Mesendoderm (in vitro differentiated cells): Measurements from ENCODE around the gene CBFA2T3.

Experiments
- DNase-seq: peaks from one replicate; pipeline ENCODE4 v3.0.0; 2013
- H2AK5ac ChIP-seq: 2 replicates; pipeline ENCODE4 v1.6.1; 2013; ENCODE audit warnings: low read length, inconsistent platforms
- H2BK120ac ChIP-seq: 2 replicates; pipeline ENCODE4 v1.6.1; 2013; ENCODE audit warnings: low read depth, mild to moderate bottlenecking, low read length, moderate library complexity, mixed read lengths
- H2BK15ac ChIP-seq: replicated peaks from 2 replicates; pipeline ENCODE4 v1.6.1; 2013; ENCODE audit warnings: low read depth, mild to moderate bottlenecking, moderate library complexity
- H2BK5ac ChIP-seq: 2 replicates; pipeline ENCODE4 v1.6.1; 2013; ENCODE audit warnings: low read length, inconsistent platforms
- H3K18ac ChIP-seq: 2 replicates; pipeline ENCODE4 v1.6.1; 2013; ENCODE audit warnings: mild to moderate bottlenecking, low read length, mixed read lengths
- H3K23ac ChIP-seq: one replicate; pipeline ENCODE4 v1.6.1; 2013; ENCODE audit warnings: low read length
- H3K27ac ChIP-seq: 2 replicates; pipeline ENCODE4 v1.5.1; 2013; ENCODE audit warnings: low read depth, mild to moderate bottlenecking, inconsistent platforms, low read length, moderate library complexity
- H3K27me3 ChIP-seq: 2 replicates; pipeline ENCODE4 v1.6.1; 2013; ENCODE audit warnings: low read length, control low read depth, mild to moderate bottlenecking, inconsistent platforms; ENCODE audit not compliant: insufficient read depth, poor library complexity
- H3K36me3 ChIP-seq: 2 replicates; pipeline ENCODE4 v1.6.1; 2013; ENCODE audit warnings: low read length, inconsistent platforms; ENCODE audit not compliant: control insufficient read depth, insufficient read depth
- H3K4ac ChIP-seq: one replicate; pipeline ENCODE4 v1.6.1; 2013; ENCODE audit warnings: low read depth, mild to moderate bottlenecking, low read length, moderate library complexity
- H3K4me1 ChIP-seq: 2 replicates; pipeline ENCODE4 v1.6.1; 2013; ENCODE audit warnings: low read depth, low read length, inconsistent platforms; ENCODE audit not compliant: control insufficient read depth
- H3K4me2 ChIP-seq: 2 replicates; pipeline ENCODE4 v1.6.1; 2013; ENCODE audit warnings: low read length
- H3K4me3 ChIP-seq: 2 replicates; pipeline ENCODE4 v1.5.1; 2013; ENCODE audit warnings: mild to moderate bottlenecking, low read length
- H3K56ac ChIP-seq: one replicate; pipeline ENCODE4 v1.6.1; 2013; ENCODE audit warnings: low read length
- H3K79me1 ChIP-seq: 2 replicates; pipeline ENCODE4 v1.6.1; 2013; ENCODE audit warnings: low read length, inconsistent platforms
- H3K79me2 ChIP-seq: 2 replicates; pipeline ENCODE4 v1.6.1; 2013; ENCODE audit warnings: mild to moderate bottlenecking, low read length; ENCODE audit not compliant: control insufficient read depth, insufficient read depth
- H3K9ac ChIP-seq: 2 replicates; pipeline ENCODE4 v1.6.1; 2013; ENCODE audit warnings: low read length, inconsistent platforms
- H4K5ac ChIP-seq: one replicate; pipeline ENCODE4 v1.6.1; 2013; ENCODE audit warnings: low read length
- H4K8ac ChIP-seq: one replicate; pipeline ENCODE4 v1.6.1; 2013; ENCODE audit warnings: low read depth, mild to moderate bottlenecking, control low read depth, low read length, moderate library complexity
- WGBS: extraction: QIAGEN DNeasy Blood & Tissue Kit; methylation state at CpG from one replicate; pipeline ENCODE4 v1.1.7; 2013; ENCODE audit warnings: low lambda C conversion rate, missing lambda C conversion rate; ENCODE audit not compliant: insufficient coverage; ENCODE audit errors: extremely low coverage; 5-methylcytosine and 5-hydroxymethylcytosine counted together

Gene CBFA2T3

GRCh38 chr16:88834670-88835069 is 142.3 kb downstream of the CBFA2T3 start:
- Histone ChIP-seq H3K27me3 (no peaks in the 10 kb centered on the region), H3K4me3 (no peak overlapping the region), H3K4me1 (no peaks in the 10 kb centered on the region), H3K56ac (no peak overlapping the region), H2BK120ac (no peak overlapping the region), H2AK5ac (no peak overlapping the region), H4K5ac (no peak overlapping the region), H3K27ac (no peak overlapping the region), H3K4me2 (no peak overlapping the region), H3K9ac (no peak overlapping the region), H3K18ac (no peak overlapping the region), H2BK5ac (no peak overlapping the region), H3K4ac (no peak overlapping the region), H4K8ac (no peak overlapping the region), H2BK15ac (no peak overlapping the region), H3K36me3 (no peaks in the 10 kb centered on the region), H3K79me1 (no peaks in the 10 kb centered on the region), H3K23ac (no peak overlapping the region), H3K79me2 (no peaks in the 10 kb centered on the region)
- no CpG with 5 or more reads among the region's 13 CpGs for WGBS
- DNase-seq: no peak

DNA sequence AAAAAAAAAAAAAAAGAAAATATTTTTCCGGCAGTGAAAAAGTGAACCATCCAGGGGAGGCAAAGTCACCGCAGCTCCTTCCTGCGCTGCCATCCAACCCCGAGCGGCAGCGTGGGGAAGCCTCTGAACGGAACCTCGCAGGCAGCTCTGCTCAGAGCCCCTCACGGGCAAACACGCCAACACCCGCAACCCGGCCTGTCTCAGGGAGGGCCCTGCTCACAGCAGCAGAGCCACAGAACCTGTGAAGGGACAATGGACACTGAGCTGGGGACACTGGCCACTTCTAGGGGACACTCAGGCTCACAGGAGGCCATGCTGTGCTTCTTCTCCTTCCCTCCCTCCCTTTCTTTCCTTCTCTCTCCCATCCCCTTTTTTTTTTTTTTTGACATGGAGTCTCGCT is 143.9 kb downstream of the CBFA2T3 start:
- WGBS: no CpG with 5 or more reads among the region's 13 CpGs
- Histone ChIP-seq H3K56ac (no peak overlapping the region), H2AK5ac (no peak overlapping the region), H3K79me2 (no peaks in the 10 kb centered on the region), H2BK120ac (no peak overlapping the region), H3K23ac (no peak overlapping the region), H3K4me1 (no peaks in the 10 kb centered on the region), H4K8ac (no peak overlapping the region), H3K4me3 (no peak overlapping the region), H3K36me3 (no peaks in the 10 kb centered on the region), H2BK15ac (no peak overlapping the region), H3K18ac (no peak overlapping the region), H3K79me1 (no peaks in the 10 kb centered on the region), H3K9ac (no peak overlapping the region), H3K27ac (no peak overlapping the region), H3K4me2 (no peak overlapping the region), H3K27me3 (no peaks in the 10 kb centered on the region), H2BK5ac (no peak overlapping the region), H4K5ac (no peak overlapping the region), H3K4ac (no peak overlapping the region)
- DNase-seq: no peak

DNA sequence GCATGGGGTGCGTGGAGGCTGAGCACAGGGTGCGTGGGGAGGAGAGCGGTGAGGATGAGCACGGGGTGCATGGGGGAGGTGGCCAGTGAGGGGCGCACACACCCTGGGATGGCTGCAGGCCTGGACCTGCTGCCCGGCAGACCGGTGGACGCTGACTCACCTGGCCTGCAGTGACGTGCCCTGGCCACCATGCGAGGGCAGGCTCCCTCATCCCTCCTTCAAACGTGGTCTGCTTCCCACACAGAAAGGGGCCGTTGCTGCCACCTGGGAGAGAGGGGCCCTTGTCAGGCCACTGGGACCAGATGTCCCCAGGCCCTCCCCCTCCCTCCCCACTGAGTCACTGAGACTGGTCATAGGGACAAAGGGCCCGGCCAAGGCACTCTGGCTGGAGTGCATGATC is 145.2 kb downstream of the CBFA2T3 start:
- Histone ChIP-seq H2AK5ac (no peak overlapping the region), H3K79me2 (no peaks in the 10 kb centered on the region)
- WGBS: no CpG with 5 or more reads among the region's 13 CpGs

DNA sequence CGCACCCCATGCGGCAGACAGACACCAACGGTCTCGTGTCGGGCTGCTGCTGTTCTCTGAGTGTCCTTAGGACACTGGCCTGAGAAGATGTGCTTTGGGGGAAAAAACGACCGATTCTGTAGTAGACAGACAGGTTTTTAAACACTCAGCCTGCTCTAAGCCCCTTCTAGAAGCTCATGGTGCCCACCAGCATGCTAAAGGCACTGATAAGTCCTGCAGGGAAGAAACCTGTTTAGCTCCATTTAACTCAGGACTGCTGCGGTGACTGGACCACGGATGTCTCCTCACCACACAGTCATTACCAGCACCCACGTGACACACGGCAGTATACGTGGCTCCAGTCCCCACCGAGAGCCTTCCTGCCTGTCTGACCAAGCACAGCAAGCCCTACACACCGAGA is 146.2 kb downstream of the CBFA2T3 start:
- Histone ChIP-seq H3K79me2 (no peaks in the 10 kb centered on the region), H3K36me3 (no peaks in the 10 kb centered on the region), H2BK5ac (no peak overlapping the region), H3K4me3 (no peak overlapping the region), H3K27me3 (no peaks in the 10 kb centered on the region), H2BK120ac (no peak overlapping the region), H3K23ac (no peak overlapping the region), H2AK5ac (no peak overlapping the region), H4K5ac (no peak overlapping the region), H4K8ac (no peak overlapping the region), H3K4me2 (no peak overlapping the region), H3K18ac (no peak overlapping the region), H3K27ac (no peak overlapping the region), H3K9ac (no peak overlapping the region), H3K4me1 (no peaks in the 10 kb centered on the region), H3K79me1 (no peaks in the 10 kb centered on the region), H3K4ac (no peak overlapping the region), H3K56ac (no peak overlapping the region), H2BK15ac (no peak overlapping the region)
- DNase-seq: no peak
- WGBS: no CpG with 5 or more reads among the region's 14 CpGs

More for the DNA sequence above, 145.2 kb downstream of the CBFA2T3 start:
- H3K9ac ChIP-seq: no peak overlapping the region
- no peak overlapping the region for H3K27ac ChIP-seq
- H3K4me1 ChIP-seq: no peaks in the 10 kb centered on the region
- no peak overlapping the region for H2BK120ac ChIP-seq
- H3K4me3 ChIP-seq: no peak overlapping the region
- H3K36me3 ChIP-seq: no peaks in the 10 kb centered on the region
- no peak overlapping the region for H2BK5ac ChIP-seq
- H3K4ac ChIP-seq: no peak overlapping the region
- H3K4me2 ChIP-seq: no peak overlapping the region
- no peak overlapping the region for H4K8ac ChIP-seq
- no peaks in the 10 kb centered on the region for H3K27me3 ChIP-seq
- no peak overlapping the region for H2BK15ac ChIP-seq
- no peaks in the 10 kb centered on the region for H3K79me1 ChIP-seq
- H3K56ac ChIP-seq: peak overlapping the region; percentile 25
- H4K5ac ChIP-seq: no peak overlapping the region
- no peak overlapping the region for H3K23ac ChIP-seq
- H3K18ac ChIP-seq: no peak overlapping the region
- no peak for DNase-seq

- no peak overlapping the region for H2BK15ac ChIP-seq
- H4K5ac ChIP-seq: no peak overlapping the region
- no peak overlapping the region for H3K4ac ChIP-seq
- H3K36me3 ChIP-seq: no peaks in the 10 kb centered on the region
- H2BK120ac ChIP-seq: no peak overlapping the region
- DNase-seq: no peak
- no peak overlapping the region for H3K9ac ChIP-seq
- H3K23ac ChIP-seq: no peak overlapping the region
- no peaks in the 10 kb centered on the region for H3K79me1 ChIP-seq
- H2AK5ac ChIP-seq: no peak overlapping the region
- no peak overlapping the region for H2BK5ac ChIP-seq
- H3K4me2 ChIP-seq: no peak overlapping the region
- no peaks in the 10 kb centered on the region for H3K27me3 ChIP-seq
- no peak overlapping the region for H3K18ac ChIP-seq
- WGBS: no CpG with 5 or more reads among the region's 11 CpGs
- no peak overlapping the region for H3K56ac ChIP-seq
- no peak overlapping the region for H4K8ac ChIP-seq
- H3K27ac ChIP-seq: no peak overlapping the region
- no peak overlapping the region for H3K4me3 ChIP-seq
- H3K4me1 ChIP-seq: no peaks in the 10 kb centered on the region
- no peaks in the 10 kb centered on the region for H3K79me2 ChIP-seq
Measured at GRCh38 chr16:88830258-88830657, 146.7 kb downstream of the CBFA2T3 start.

DNA sequence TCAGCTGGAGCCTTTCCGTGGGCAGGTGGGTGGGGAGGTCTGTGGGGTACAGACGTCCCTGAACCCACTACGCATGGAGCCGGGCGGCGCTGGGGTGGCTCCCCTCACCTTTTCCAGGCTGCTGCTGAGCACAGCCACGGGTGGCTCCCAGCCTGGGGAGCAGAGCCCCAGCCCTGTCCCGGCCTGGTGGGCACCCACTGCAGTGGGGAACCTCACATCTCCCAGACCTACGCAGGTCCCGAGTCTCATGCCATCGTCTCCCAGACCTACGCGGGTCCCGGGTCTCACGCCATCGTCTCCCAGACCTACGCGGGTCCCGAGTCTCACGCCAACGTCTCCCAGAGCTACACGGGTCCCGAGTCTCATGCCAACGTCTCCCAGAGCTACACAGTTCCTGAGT is 148.3 kb downstream of the CBFA2T3 start:
- no peaks in the 10 kb centered on the region for H3K4me1 ChIP-seq
- no peak overlapping the region for H2BK15ac ChIP-seq
- H2BK5ac ChIP-seq: no peak overlapping the region
- no peak overlapping the region for H3K4me2 ChIP-seq
- no peak overlapping the region for H3K56ac ChIP-seq
- H2AK5ac ChIP-seq: no peak overlapping the region
- H3K4ac ChIP-seq: no peak overlapping the region
- no peaks in the 10 kb centered on the region for H3K27me3 ChIP-seq
- H3K18ac ChIP-seq: no peak overlapping the region
- DNase-seq: no peak
- H3K4me3 ChIP-seq: no peak overlapping the region
- no peak overlapping the region for H4K8ac ChIP-seq
- no peak overlapping the region for H2BK120ac ChIP-seq
- no peak overlapping the region for H3K9ac ChIP-seq
- H4K5ac ChIP-seq: no peak overlapping the region
- no peak overlapping the region for H3K23ac ChIP-seq
- H3K79me2 ChIP-seq: no peaks in the 10 kb centered on the region
- H3K79me1 ChIP-seq: no peaks in the 10 kb centered on the region
- H3K36me3 ChIP-seq: no peaks in the 10 kb centered on the region
- no CpG with 5 or more reads among the region's 24 CpGs for WGBS
- H3K27ac ChIP-seq: no peak overlapping the region
